ENCODE measurements around the gene PCSK1N. TPM values are rescaled to one million over a fixed set of nuclear protein-coding genes. Genes with fewer than 3 reads are reported as not detected.
"Not testable (repeated sequence)": the region's sequence is repeated elsewhere in the genome, so short reads cannot be mapped to it uniquely, and the experiment has no call there.

The PCSK1N gene
- total and polyA plus RNA-seq, 12 donors = 0.03 to 0.78 (median 0.38) TPM; not detected in 6

GRCh38 chrX:48854898-48855297 is 19.5 kb upstream of the PCSK1N start:
- H3K4me1 ChIP-seq = no peaks in the 10 kb centered on the region
- WGBS, 2 donors = 42 to 47% methylated on average over 5 of the region's 5 CpGs
- no peak overlapping the region for H3K4me3 ChIP-seq
- peak in 1 of 9 donors; percentile 4 for TF ChIP-seq CTCF (IDR thresholded peaks at IDR 0.05)
- H3K9me3 ChIP-seq = no peaks in the 10 kb centered on the region
- no peak overlapping the region for H3K27ac ChIP-seq
- H3K36me3 ChIP-seq = no peaks in the 10 kb centered on the region
- peaks cover 0 to 20% (median 0%) of the 10 kb centered on the region in 7 donors for H3K27me3 ChIP-seq
- no peak for DNase-seq
- ATAC-seq = no peak
- intact Hi-C loops (cut with DNase I) = no loop called here

GRCh38 chrX:48854121-48854804 is 18.9 kb upstream of the PCSK1N start:
- H3K4me3 ChIP-seq; intact Hi-C loops (cut with DNase I); H3K36me3 ChIP-seq; ATAC-seq; H3K4me1 ChIP-seq; DNase-seq; H3K27ac ChIP-seq; H3K9me3 ChIP-seq: not testable (repeated sequence)
- peaks cover 0 to 19% (median 0%) of the 10 kb centered on the region in 7 donors for H3K27me3 ChIP-seq
- WGBS, 2 donors = 85% methylated on average over 12 of the region's 12 CpGs

GRCh38 chrX:48853494-48853893 is 18.1 kb upstream of the PCSK1N start:
- intact Hi-C loops (cut with DNase I); H3K9me3 ChIP-seq; H3K4me3 ChIP-seq; H3K4me1 ChIP-seq; H3K36me3 ChIP-seq; DNase-seq; H3K27ac ChIP-seq; ATAC-seq: not testable (repeated sequence)
- H3K27me3 ChIP-seq = peaks cover 0 to 27% (median 0%) of the 10 kb centered on the region in 7 donors

GRCh38 chrX:48852857-48853256 is 17.4 kb upstream of the PCSK1N start:
- no peak for DNase-seq
- H3K36me3 ChIP-seq = no peaks in the 10 kb centered on the region
- H3K4me1 ChIP-seq = no peaks in the 10 kb centered on the region
- ATAC-seq = no peak
- no peak for TF ChIP-seq CTCF (IDR thresholded peaks at IDR 0.05)
- H3K27me3 ChIP-seq = peaks cover 0 to 30% (median 0%) of the 10 kb centered on the region in 7 donors
- intact Hi-C loops (cut with DNase I) = no loop called here
- no peaks in the 10 kb centered on the region for H3K9me3 ChIP-seq
- WGBS, 2 donors = 72 to 79% methylated on average over 7 of the region's 7 CpGs
- H3K27ac ChIP-seq = no peak overlapping the region
- H3K4me3 ChIP-seq = no peak overlapping the region

- Histone ChIP-seq H3K4me3 (no peak overlapping the region), H3K27ac (no peak overlapping the region), H3K4me1 (no peaks in the 10 kb centered on the region), H3K9me3 (no peaks in the 10 kb centered on the region), H3K27me3 (peaks cover 0 to 55% (median 0%) of the 10 kb centered on the region in 7 donors), H3K36me3 (no peaks in the 10 kb centered on the region)
- intact Hi-C loops (cut with DNase I) = no loop called here
- DNase-seq (no peak), ATAC-seq (no peak)
- WGBS, 2 donors = 74 to 88% methylated on average over 1 of the region's 1 CpG
- TF ChIP-seq CTCF (IDR thresholded peaks at IDR 0.05) = no peak
Measured at GRCh38 chrX:48848847-48849246, 13.4 kb upstream of the PCSK1N start.

All from heart right ventricle (tissue), 16 donors.